ENCODE data around the gene ARL5A.

DNA sequence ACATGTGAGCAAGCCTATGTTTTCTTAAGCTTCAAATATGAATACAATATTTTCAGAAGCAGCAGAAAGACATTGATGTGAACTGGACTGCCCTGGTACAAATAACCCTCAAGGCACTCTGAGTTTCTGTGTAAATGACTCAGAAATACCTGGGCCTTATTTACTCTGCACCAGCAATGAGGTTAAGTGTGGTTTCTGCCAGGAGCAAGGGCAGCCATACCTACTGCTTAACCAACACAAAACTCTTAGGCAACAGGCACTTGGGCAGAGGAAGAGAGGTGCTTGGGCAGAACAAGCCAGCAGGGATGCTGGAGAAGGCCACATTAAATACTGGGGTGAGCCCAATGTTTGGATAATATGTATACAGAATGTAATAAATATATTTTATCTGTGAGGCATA, 29.4 kb upstream of the ARL5A start:
- no peak for TF ChIP-seq POLR2A (IDR thresholded peaks at IDR 0.05)
- TF ChIP-seq, protein P1, sequence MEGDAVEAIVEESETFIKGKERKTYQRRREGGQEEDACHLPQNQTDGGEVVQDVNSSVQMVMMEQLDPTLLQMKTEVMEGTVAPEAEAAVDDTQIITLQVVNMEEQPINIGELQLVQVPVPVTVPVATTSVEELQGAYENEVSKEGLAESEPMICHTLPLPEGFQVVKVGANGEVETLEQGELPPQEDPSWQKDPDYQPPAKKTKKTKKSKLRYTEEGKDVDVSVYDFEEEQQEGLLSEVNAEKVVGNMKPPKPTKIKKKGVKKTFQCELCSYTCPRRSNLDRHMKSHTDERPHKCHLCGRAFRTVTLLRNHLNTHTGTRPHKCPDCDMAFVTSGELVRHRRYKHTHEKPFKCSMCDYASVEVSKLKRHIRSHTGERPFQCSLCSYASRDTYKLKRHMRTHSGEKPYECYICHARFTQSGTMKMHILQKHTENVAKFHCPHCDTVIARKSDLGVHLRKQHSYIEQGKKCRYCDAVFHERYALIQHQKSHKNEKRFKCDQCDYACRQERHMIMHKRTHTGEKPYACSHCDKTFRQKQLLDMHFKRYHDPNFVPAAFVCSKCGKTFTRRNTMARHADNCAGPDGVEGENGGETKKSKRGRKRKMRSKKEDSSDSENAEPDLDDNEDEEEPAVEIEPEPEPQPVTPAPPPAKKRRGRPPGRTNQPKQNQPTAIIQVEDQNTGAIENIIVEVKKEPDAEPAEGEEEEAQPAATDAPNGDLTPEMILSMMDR (IDR thresholded peaks at IDR 0.05) = no peak

Data from lower leg skin (tissue), 3 donors.